NCI-H2107 treated with DMSO at 0.1 percent for 48 hours (cell line): Measurements from ENCODE around the gene CLEC3B.
"Not testable (repeated sequence)": the region's sequence is repeated elsewhere in the genome, so short reads cannot be mapped to it uniquely, and the experiment has no call there.

Experiments used
- DNase-seq: peaks from one replicate; lab custom pipeline; 2025; ENCODE audit not compliant: unreplicated experiment; lab: John Stamatoyannopoulos, UW

Gene CLEC3B, protein sequence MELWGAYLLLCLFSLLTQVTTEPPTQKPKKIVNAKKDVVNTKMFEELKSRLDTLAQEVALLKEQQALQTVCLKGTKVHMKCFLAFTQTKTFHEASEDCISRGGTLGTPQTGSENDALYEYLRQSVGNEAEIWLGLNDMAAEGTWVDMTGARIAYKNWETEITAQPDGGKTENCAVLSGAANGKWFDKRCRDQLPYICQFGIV

DNA sequence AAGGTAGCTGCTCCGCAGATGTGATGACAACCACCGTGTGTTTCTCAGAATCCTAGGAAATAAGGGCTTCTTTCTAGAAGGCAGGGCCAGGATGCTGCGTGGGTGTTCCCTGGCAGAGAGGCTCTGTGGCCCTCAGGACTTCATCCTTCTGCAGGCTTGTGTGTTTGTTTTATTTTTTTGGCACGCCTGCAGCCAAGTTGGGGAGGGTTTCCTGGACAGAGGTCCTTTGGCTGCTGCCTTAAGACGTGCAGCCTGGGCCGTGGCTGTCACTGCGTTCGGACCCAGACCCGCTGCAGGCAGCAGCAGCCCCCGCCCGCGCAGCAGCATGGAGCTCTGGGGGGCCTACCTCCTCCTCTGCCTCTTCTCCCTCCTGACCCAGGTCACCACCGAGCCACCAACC lies at the start of gene CLEC3B:
Gene CLEC3B, plus strand, starts transcription at position 266 of the 400 bp plus-strand sequence. Its CDS starts 60 bp downstream, at position 326.
- DNase-seq, result no peak

DNA sequence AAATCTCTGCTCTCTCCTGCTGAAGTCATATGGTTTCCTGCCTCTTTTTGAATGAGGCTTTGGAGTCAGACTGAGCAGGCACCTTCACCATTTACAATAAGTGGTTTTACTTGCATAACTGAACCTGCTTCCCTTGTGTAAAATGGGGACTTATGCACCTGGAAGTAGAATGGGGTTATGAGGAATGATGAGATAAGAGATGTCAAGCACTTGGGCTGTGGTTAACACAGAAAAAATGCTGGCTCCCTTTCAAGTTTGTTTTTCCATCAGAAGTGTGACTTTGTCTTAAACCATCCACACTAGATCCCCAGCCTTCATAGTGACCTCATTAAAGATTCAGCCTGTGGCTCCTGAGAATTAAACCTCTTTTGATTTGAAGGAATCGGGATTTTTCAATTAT lies 44.9 kb upstream of the CLEC3B start:
- DNase-seq, result no peak

DNA sequence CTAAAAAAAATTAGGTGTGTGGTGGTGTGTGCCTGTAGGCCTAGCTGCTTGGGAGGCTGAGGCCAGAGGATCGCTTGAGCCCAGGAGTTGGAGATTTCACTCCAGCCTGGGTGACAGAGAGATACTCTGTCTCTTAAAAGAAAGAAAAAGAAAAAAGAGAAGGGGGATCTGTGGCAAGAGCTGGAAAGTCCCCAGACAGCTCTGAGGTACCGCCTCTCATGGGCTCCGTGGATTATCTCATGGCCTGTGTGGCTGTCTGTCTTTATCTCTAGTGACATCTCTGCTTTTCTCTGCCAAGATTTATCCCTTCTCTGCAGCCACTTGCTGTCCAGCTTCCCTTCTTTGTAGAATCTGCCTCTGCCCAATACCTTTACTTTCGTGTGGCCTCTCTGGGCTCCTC lies 44.4 kb upstream of the CLEC3B start:
- DNase-seq, result no peak

- no peak for DNase-seq
Measured at GRCh38 chr3:44982817-44983216, 43.3 kb upstream of the CLEC3B start.

- no peak for DNase-seq
Measured at GRCh38 chr3:44983484-44983941, 42.6 kb upstream of the CLEC3B start.

- no peak for DNase-seq
Measured at GRCh38 chr3:44984335-44984734, 41.8 kb upstream of the CLEC3B start.

- DNase-seq, result not testable (repeated sequence)
Measured at GRCh38 chr3:44986330-44986729, 39.8 kb upstream of the CLEC3B start.

DNA sequence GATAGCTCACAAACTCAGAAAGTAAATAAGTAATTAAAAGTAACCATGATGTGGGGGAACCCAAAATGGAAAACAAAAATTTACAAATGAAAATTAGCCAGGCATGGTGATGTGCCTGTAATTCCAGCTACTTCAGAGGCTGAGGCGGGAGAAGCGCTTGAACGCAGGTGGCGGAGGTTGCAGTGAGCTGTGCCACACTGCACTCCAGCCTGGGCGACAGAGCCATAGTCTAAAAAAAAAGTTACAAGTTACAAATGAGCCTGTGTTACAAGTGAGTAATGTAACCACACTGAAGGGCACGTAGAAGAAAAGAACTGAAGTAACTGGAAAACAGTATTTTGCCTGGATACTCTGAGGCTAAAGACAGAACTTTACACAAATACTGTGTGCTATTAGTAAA lies 38.8 kb upstream of the CLEC3B start:
- no peak for DNase-seq

DNA sequence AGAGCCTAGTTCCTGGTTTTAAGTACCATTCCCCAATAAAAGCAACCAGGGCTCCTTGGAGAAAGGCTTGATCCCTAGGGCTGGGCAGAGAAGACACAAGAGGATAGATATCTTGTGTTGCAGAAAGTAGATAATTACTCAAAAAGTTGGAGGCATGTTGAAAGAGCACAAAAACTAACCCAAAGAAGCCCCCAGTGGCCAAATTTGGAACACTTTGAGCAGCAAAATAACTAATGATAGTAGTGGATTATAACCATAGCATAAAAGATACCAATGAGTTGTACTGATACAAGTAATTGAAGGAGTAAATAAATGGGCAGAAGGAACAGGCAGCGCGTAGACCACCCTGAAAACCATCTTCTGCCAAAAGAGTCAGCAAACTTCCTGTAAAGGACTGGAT lies 38.0 kb upstream of the CLEC3B start:
- DNase-seq, result no peak

DNA sequence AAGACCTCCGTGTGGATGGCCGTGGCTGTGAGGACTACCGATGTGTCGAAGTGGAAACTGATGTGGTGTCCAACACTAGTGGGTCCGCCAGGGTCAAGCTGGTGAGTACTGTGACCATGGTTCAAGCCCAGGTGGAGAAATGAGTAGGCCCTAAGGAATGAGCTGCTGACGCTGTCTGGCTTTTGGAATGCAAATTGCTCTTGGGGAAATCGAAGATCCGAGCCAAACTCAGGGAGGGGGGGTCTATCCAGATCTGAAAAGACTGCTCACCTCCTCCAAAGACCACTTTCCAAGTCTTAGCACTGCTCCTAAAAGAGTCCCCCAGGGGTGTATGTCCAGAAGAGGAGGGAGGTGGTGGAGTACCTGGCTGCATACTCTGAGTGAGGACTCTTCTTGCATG lies 37.0 kb upstream of the CLEC3B start:
- no peak for DNase-seq

GRCh38 chr3:44989636-44990373 lies 36.3 kb upstream of the CLEC3B start:
- no peak for DNase-seq

GRCh38 chr3:44991326-44991725 lies 34.8 kb upstream of the CLEC3B start:
- DNase-seq, result no peak

DNA sequence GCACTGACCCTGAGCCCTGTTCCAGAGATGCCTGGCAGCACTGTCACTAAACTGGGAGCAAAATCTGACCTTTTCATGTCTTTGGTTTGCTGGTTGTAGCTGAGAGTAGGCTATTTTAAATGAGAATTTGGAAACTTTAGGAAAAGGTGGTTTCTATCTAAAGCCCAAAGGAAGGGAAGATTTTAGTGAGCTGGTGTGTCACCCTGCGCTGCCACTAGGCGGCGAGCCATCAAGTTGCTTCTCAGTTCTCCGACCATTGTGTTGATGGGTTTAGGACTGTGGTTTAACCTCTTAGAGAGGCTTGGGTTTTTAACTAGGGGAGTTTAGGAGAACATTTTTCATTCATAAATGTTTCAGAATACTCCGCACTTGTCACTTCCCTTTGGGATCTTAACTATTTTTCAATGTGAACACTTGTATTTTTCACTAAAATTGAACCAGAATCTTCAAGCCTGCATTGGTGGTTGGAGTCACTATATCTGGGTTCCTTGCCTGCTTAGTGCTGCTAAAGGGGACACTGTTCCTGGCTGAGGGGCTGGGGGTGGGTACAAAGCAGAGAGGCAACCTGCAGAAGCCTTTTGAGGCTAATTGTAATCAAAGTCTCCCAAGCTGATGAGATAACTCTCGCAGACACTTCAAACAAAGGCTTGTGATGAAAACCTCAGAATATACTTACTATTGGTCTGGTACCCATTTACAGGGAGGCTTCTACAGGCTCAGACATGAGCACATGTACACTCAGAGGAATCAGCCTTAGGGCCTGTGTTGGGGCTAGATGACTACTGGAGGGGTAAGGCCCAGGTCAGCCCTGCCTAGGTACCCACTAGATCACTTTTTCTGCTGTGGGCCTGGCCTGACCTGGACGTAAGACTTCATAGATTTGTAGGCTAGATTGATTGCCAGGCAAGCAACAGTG lies 33.3 kb upstream of the CLEC3B start:
- no peak for DNase-seq

GRCh38 chr3:44993471-44994205 lies 32.5 kb upstream of the CLEC3B start:
- DNase-seq, result no peak

GRCh38 chr3:44995142-44995770 lies 30.8 kb upstream of the CLEC3B start:
- no peak for DNase-seq

GRCh38 chr3:44996556-44996969 lies 29.5 kb upstream of the CLEC3B start:
- no peak for DNase-seq

- no peak for DNase-seq
Measured at GRCh38 chr3:44999782-45000181, 26.3 kb upstream of the CLEC3B start.

GRCh38 chr3:45000823-45001222 lies 25.3 kb upstream of the CLEC3B start:
- DNase-seq, result no peak

- DNase-seq, result no peak
Measured at GRCh38 chr3:45001738-45002137, 24.4 kb upstream of the CLEC3B start.

DNA sequence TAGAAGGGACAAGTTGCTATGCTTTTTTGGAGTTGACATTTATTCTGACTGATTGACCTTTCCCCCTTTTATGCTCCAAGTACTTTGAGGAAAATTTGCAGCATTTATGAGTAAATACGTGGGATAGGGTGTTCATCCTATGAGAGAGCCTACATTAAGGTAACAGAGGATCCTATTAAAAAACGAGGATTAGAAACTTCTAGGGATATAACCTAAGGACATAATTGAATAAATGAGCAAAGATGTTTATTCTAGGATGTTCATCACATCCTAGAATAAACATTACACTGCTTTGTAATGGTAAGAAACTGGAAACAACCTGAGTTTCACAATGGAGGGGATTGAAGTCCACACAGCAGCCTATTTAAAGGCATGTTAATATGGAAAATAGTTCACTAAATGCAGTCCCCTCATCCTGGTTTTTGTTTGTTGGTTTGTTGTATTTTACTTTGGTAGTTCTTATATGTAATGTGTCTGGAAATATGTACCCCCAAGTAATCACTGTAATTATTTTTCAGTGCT lies 23.9 kb upstream of the CLEC3B start:
- DNase-seq, result no peak
